AG09319 (cell line): ENCODE measurements around the gene MSH5.

ENCODE experiments used
- DNase-seq: peaks from one replicate; pipeline ENCODE4 v3.0.0-alpha.2; 2010; ENCODE audit warnings: low read depth; ENCODE audit errors: extremely low read depth
- TF ChIP-seq, protein P1 (sequence below): IDR thresholded peaks from 2 replicates; pipeline ENCODE4 v1.5.1; 2011; ENCODE audit warnings: low read depth, mild to moderate bottlenecking, inconsistent platforms, low read length, moderate library complexity

MSH5 gene

DNA sequence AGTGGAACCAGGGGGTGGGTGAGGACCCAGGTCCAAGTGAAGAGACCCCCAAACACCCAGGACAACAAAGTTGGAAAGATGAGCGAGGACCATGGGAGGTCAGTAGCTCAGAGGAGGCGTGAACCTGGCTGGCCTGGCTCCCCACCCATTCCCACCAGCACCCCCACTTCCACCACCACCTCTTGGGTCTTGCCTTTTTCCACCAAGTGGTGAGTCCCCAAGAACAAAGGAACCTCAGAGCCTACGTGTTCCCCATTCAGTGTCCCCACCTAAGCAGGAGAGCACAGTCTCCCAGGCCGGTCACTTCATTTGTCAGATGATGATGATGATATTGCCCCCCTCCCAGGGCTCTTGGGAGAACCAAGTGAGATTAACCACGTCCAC lies 37.9 kb downstream of the MSH5 start:
- TF ChIP-seq, protein P1, sequence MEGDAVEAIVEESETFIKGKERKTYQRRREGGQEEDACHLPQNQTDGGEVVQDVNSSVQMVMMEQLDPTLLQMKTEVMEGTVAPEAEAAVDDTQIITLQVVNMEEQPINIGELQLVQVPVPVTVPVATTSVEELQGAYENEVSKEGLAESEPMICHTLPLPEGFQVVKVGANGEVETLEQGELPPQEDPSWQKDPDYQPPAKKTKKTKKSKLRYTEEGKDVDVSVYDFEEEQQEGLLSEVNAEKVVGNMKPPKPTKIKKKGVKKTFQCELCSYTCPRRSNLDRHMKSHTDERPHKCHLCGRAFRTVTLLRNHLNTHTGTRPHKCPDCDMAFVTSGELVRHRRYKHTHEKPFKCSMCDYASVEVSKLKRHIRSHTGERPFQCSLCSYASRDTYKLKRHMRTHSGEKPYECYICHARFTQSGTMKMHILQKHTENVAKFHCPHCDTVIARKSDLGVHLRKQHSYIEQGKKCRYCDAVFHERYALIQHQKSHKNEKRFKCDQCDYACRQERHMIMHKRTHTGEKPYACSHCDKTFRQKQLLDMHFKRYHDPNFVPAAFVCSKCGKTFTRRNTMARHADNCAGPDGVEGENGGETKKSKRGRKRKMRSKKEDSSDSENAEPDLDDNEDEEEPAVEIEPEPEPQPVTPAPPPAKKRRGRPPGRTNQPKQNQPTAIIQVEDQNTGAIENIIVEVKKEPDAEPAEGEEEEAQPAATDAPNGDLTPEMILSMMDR, result no peak
- no peak for DNase-seq

DNA sequence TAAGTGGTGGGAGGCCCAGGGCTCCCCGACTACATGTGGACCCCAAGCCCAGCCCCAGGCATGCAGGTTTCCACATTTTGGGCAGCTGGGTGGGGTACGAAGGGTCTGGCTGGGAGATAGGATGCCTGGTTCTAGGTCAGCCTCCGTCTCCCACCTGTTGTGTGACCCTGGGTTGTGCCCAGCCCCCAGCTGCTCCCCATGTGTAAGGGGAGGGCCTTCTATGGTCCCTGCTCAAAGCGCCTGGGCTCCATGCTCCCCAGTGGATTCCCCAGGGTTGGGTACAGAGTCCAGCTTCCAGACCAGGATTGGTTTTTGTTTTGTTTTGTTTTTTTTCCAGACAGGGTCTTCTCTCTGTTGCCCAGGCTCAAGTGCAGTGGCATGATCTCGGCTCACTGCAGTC lies 38.4 kb downstream of the MSH5 start:
- DNase-seq, result no peak
- TF ChIP-seq, protein P1, result no peak

DNA sequence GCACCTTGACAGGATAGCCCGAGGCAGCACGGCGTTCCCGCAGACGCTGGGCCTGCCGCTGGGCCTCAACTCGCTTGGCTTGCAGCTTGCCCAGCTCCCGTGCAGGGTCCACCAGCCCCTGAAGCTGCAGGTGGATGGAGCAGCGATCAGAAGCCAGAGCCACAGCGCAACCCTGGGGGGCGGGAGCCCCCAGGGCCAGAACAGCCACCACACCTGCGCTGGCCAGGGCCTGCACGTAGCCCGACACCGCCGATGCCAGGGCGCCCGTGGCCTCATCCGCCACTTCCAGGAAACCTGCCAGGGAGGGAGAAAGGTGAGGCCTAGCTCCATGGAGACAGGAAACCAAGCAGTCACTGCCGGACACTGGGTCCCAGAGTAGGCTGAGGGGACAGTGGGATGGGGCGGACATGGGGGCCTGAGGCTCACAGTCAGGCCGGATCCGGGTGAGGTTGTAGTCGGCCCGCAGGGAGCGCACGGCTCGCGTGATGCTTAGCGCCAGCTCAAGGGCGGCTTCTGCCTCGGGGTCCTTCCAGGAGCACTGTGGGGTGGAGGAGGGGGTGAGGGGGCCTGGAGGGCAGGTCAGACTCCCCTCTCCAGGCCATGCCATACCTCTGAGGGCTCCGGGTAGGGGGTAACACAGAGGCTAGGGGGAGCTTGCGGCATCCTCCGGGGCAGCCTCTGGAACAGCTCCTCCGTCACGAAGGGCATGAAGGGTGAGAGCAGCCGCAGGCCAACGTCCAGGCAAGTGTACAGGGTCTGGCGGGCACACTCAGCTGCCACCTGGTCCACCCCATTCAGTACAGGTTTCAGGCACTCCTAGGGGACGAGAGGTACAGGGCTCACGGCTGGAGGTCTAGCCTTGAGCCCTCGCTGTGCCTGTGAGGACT lies 39.4 kb downstream of the MSH5 start:
- TF ChIP-seq, protein P1, result no peak
- DNase-seq, result no peak

DNA sequence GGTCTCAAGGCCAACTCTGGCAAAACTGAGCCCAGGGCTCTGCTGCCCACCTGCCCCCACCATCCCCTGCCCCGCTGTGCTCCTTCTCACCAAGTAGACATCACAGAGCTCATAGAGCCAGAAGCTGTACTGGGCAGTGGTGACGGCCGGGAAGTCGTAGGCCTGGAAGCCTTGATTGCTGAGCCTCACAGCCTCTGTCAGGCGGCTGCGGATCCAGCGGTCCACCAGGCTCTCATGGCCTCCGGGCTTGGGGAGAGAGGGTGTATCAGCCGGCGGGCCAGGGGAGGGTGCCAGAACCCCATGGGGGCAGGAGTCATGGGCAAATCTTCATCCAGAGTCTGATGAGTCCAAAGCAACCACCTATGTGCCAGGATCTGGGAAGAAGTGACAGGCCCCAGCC lies 40.1 kb downstream of the MSH5 start:
- TF ChIP-seq, protein P1, result no peak
- DNase-seq, result no peak

DNA sequence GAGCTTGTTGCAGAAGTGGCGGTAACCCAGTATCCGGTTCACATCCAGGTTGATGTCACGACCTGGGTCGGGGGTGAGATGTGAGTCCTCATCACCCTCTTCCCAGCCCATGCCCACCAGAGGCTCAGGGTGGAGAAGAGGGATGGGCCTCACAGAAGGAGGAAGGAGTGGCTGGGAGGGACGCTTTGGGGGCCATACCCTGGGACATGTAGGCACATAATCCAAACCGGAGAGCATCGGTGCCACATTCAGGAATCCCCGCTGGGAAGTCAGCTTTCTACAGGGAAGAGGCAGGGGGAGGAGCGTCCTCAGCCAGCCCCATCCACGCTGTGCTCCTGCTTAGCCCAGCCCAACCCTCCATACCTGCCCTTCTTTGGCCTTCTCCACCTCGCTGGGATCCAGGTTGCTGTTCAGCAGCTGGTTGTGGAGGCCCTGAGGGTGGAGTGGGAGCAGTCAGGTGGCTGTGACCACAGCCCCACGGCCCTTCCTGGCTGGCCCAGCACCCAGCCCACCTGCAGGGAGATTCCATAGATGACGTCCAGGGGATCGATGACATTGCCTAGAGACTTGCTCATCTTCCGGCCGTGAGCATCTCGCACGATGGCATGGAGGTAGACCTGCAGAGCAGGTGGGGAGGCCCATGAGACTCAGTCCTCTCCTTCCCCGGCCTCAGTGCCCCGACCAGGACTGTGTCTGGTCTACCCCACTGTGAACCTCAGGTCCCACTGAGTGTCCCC lies 40.9 kb downstream of the MSH5 start:
- no peak for DNase-seq
- TF ChIP-seq, protein P1, result no peak

DNA sequence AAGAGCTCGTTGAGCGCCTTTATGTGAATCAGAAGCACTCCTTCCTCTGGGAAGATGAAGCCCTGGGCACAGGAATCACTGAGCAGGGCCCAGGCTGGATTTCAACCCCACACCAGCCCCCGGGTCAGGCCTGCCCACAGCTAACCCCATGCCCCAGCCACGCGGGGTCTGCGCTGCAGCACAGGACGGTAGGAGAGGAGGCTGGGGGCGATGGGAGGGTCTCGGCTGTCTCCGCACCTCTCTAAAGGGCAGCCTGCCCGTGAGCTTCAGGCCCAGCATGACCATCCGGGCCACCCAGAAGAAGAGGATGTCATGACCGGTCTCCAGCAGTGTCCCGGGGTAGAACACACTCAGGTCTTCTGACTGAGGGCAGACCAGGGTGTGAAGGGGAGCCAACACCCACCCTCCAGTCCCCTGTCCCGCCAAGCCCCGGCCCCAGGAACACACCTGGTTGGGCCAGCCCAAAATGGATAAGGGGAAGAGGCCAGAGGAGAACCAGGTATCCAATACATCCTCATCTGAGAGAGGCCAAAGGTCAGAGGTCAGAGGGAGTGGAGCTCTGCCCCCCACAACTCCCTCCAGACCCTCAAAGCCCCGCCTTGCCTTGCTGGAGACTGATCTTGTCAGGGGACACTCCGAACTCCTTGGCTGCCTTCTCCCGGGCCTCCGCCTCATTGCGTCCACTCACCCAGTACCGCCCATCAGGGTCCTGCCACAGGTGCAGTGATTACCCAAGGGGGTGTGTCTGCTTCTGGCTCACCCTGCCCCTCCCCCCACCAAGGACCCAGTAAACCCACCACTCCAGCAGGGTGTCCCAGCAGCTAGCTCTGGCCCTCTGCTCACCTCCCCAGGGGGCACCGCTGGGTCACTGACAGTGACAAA lies 41.7 kb downstream of the MSH5 start:
- no peak for DNase-seq
- TF ChIP-seq, protein P1, result no peak
